HG03342 (cell line): ENCODE data around the gene FDXACB1.

Source experiments
- ATAC-seq: cut with Tn5 transposase; IDR thresholded peaks from one replicate; pipeline ENCODE4 v1.9.1; 2021; ENCODE audit warnings: mild to moderate bottlenecking, moderate library complexity; ENCODE audit not compliant: unreplicated experiment

Gene FDXACB1, protein sequence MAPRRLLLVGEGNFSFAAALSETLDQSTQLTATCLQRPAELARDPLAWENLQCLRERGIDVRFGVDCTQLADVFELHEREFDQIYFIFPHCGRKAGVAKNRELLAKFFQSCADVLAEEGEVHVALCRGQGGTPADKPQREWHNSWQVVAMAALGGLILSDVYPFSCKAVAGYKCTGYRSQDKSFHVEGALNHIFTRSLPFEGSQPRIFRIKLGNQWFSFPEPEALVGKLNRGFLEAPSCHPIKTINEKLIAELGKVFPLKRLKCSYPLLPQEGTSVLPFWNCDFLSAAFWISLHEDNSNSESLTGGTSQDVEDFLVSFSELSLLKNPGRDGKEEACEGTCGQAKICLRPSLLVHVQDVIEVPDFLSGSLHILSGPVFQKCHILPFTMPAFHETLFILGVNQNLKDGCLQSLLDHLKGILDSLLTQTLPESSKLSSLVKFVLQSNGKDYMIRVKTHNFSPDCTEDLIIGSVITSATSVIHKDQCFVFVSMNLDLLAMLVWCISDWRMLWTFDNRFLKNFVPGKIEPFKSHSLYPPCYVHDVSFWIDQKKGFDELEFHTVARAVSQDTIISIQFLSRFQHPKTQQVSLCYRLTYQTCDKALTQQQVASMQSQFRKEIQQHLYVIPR

DNA sequence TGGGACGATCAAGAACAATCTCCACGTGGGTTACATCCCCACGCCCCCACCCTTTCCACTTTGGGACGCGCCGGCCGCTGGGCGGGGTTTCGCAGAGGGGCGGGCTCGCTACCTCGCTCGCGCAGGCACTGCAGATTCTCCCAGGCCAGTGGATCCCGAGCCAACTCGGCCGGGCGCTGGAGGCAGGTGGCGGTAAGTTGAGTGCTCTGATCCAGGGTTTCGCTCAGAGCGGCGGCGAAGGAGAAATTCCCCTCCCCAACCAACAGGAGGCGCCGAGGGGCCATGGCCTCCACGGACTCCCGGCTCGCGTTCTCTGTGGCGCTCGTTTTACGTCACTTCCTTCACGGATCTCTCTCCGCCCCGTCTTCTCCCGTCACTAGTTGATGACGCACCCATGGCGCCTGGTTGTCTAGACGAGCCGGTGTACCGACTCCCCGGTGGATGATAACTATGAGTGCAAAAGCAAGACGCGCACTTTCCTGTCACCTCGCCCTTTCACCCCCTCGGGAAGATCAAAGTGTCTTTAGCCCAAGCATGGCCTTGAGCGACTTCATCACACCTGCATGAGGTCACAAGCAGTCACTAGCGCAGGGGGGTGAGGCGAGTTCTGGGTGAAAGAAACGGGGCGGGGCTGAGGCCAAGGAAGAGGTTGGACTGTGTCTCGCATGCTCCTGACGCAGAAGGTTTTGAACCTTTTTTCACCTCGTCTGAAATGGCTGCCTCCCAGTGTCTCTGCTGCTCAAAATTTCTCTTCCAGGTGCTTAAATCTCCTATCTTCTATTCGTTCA lies at the start of gene FDXACB1, which contains the start of gene CFAP68:
FDXACB1 (minus strand) TSS at position 317 of the 788 bp plus-strand sequence; CDS start at position 284, 33 bp downstream.
CFAP68 (plus strand) TSS at position 693 of the 788 bp plus-strand sequence; CDS start at position 713, 20 bp downstream.
- ATAC-seq: peak; percentile 88

DNA sequence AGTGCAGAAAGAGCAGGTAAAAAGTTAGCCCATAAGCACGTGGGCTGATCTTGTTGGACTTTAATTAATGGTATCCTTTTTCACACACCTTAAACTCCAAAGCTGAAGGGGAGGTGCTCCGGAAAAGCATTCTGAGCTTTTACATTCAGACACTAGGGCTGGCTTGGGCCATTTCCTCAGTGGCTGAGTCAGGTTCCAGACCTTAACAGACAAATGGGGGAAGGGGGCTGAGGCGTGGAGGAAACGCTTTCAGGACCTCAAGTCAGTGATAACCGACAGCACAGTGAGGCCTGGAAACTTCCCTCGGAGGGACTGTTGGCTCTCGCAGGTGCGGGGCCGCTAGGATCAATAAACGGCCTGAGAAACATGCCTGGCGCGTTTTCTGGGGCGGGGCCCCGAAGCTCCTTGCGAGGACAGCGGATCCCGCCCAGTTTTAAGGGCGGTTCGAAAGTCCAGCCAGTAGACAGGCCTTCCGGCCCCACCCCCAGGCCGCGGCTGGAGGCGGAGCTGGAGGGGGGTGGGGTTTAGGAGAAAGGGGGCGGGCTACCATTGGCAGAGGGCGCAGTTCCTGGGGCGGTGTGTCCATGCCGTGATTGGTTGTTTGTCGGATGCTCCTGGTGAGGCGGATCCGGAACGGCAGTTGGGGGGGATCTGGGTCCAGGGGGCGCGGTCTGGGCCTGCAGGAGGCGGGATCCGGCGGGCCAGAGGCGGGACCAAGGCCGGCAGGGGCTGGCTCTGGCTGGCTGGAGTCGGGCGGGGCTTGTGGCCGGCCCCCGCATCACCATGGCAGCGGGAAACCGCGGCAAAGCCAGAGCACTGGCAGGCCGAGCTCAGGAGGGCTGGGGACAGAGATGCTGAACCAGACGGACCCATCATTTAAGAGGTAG lies 47.8 kb upstream of the FDXACB1 start:
- peak; percentile 88 for ATAC-seq

DNA sequence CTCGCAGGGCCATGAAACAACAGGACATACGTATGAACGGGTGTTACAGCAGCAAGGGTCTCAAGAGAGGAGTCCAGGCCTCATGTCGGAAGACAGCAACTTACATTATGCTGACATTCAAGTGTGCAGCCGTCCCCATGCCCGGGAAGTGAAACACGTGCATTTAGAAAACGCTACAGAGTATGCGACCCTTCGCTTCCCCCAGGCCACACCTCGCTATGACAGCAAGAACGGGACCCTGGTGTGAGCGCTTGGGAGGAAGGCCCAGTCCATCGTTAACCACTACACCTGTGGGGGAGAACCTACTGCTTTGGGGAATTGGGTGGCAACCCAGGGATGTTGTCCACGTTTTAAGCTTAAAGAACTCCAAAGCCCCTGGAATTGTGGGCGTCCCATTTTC lies 47.0 kb upstream of the FDXACB1 start:
- no peak for ATAC-seq

DNA sequence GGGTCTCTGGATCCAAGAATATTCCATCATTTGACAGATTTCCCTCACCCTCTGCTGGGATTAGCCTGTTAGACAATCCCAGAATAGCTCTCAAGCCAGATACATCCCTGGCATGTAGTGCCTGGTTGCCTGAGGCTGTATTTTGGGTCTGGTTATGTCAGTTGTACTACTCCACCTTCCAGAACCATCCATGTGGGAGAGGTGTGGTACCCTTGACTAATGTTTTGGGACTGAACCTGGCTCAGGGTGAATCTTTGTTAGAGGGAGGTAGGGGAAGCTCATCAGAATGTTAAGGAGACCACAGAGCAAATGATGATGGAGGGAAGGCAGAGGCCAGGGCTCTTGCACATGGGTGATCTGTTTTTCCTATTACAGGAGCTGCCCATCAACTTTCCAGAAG lies 45.0 kb upstream of the FDXACB1 start:
- no peak for ATAC-seq

DNA sequence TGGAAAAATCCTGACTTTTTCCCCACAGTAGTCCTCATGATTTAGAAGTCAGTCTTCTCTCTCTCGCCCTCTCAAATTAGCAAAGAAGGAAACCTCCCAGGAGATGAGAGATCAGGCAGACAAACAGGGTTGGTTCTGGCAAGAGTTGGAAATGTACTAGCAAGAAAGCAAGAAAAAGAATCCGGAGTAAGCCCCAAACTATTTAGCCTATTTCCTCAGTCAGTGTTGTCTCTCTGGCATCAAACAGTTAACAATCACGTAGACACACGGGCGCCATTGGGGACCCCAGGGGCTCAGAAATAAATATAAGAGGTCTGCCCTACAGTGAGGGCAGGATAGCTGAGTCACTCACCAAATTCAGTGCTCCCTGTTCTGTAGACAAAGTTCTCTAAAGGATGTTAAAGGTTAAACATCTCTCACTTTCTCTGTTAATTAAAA lies 44.4 kb upstream of the FDXACB1 start:
- ATAC-seq: no peak

DNA sequence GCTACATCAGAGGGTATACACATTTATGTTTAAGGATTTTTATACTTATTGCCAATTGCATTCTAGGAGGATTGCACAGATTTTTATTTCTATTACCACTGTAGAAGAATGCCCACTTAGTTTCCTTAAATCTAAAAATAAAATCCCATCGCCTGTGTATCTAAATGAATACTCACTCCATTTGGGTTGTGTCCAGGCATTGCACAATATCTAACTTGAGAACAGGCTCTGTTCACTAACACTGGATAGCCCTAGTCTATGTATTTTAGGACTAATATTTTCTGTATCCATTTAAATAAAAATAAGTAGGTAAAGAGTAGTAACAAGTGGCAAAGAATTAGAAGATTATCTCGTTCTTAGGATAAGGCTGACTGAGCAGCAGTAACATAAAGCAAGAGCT lies 43.8 kb upstream of the FDXACB1 start:
- ATAC-seq: no peak

DNA sequence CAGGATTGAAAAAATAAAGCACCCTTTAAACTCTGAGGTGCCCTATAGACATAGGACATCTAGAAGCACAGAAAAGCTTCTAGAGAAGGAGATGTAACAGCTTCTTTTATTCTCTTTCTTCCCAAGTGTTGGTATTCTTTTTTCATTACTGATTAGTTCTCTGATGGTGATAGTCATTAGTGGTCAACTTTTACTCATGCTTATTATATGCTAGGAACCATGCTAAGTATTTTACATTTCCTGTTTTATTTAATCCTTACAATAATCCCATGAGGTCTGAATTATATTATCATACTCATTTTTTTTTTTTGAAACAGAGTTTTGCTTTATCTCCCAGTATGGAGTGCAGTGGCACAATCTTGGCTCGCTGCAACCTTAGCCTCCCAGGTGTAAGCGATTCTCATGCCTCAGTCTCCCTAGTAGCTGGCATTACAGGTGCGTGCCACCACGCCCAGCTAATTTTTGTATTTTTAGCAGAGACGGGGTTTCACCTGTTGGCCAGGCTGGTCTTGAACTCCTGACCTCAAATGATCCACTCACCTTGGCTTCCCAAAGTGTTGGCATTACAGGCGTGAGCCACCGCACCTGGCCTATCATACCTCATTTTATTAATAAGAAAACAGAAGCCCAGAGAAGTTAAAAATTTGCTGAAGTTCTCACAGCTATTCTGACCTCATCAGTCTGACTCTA lies 42.7 kb upstream of the FDXACB1 start:
- ATAC-seq: no peak

DNA sequence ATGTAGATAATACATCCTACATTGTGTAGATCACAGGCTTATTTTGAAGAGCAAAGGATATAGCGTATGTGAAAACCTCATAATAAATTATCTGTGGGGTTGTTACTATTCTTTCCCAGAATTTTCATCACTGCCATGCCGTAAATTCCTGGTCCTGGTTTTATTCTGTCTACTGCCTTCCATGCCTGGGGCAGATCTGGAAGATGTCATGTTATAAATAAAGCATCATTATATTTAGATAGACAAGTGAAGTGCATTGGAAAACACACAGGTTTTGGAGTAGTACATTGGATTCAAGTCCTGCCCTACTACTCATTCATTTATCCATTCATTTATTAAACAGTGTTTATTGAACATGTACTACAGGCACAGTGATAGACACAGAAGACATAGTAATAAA lies 41.9 kb upstream of the FDXACB1 start:
- no peak for ATAC-seq

DNA sequence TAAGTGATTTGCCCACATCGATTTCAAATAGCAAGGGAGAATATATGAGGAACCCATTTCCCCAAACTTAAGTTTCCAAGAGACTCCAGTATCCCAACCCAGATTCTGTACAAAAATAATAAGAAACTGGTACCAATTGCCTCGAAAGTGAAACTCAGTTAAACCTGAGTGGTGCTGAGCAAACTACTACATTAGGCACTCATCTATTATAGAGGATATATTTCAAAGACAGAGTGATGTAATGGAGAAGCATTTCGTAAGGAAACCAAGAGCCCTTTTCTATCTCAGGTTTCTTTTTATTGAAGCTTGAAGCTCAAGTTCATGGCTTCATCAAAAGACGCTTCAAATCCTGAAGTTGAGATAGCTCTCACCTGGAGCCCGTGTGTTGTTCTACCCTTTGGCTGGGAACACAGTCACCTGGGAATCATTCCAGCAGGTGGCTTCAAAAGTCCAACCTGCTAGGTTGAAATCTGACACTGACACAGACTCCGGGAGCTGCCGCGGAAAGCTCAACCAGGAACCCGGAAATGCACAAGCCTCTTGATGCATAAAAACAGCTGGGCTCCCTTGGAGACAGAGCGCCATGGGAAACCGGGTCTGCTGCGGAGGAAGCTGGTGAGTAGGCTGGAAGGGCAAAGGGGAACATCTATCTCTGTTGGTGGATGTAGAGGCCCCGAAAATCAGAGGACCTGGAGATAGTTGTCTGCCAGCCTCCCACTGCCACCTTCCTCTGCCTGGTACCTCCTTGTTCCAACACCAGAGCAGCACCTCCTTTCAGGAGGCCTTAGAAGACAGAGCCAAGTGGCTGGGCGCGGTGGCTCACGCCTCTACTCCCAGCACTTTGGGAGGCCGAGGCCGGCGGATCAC lies 39.7 kb upstream of the FDXACB1 start, which contains the start of gene C11orf52:
C11orf52 (plus strand) TSS at position 524 of the 867 bp plus-strand sequence; CDS start at position 584, 60 bp downstream.
- no peak for ATAC-seq

DNA sequence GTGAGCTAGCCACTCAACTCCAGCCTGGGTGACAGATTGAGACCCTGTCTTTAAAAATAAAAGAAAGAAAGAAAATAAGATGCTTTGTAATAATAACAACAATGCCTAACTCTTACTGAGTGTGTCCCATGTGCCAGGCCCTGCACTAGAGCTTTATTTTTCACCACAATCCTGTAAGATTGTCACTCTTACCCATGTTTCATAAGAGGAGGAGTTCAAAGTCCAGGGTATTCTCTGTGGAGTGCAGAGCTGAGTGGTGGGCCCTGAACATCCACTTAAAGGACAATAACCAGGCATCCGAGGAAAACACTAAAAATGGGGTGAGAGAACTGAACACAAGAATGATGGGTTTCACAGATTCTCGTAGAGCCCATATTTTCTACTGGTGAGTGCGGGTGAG lies 38.8 kb upstream of the FDXACB1 start:
- no peak for ATAC-seq

DNA sequence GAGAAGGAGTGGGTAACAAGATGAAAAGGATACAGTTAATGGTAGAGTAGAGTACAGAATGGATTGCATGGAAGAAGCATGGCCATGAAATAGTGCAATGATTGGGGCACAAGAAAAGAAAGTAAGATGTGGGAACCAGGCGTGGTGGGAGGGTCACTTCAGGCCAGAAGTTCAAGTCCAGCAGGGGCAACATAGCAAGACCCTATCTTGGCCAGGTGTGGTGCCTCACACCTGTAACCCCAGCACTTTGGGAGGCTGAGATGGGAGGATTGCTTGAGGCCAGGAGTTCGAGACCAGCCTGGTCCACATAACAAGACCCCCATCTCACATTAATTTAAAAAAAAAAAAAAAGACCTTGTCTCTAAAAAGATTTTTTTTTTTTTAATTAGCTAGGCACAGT lies 38.3 kb upstream of the FDXACB1 start:
- ATAC-seq: no peak

DNA sequence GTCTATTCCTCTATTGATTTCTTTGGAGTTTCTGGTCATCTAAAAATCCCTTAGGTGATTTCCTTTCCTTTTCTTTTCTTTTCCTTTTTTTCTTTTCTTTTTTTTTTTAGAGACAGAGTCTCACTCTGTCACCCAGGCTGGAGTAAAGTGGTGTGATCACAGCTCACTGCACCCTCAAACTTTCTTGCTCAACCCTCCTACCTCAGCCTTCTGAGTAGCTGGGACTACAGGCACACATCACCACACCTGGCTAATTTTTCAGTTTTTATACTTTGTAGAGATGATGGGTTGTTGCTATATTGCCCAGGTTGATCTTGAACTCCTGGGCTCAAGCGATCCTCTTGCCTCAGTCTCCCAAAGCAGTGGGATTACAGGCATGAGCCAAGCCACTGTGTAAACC lies 37.8 kb upstream of the FDXACB1 start:
- ATAC-seq: no peak

DNA sequence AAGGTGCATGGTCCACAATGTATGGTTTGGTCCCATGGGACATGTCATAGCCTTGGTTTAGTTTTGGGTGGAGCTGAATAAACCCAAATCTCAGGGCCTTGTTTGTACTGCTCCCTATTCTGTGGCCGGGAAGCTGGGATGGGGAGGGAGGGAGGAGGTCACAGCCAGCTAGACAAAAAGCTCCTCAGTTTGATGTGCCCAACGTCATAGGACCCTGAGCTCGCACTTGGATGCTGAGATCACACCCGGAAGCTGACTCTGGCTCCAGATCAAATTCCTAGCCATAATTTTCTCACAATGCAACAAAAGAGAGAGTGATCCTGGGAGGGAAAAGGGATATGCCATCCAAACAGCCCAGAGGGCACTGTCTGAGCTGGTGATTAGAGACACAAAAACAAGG lies 35.0 kb upstream of the FDXACB1 start:
- ATAC-seq: no peak

DNA sequence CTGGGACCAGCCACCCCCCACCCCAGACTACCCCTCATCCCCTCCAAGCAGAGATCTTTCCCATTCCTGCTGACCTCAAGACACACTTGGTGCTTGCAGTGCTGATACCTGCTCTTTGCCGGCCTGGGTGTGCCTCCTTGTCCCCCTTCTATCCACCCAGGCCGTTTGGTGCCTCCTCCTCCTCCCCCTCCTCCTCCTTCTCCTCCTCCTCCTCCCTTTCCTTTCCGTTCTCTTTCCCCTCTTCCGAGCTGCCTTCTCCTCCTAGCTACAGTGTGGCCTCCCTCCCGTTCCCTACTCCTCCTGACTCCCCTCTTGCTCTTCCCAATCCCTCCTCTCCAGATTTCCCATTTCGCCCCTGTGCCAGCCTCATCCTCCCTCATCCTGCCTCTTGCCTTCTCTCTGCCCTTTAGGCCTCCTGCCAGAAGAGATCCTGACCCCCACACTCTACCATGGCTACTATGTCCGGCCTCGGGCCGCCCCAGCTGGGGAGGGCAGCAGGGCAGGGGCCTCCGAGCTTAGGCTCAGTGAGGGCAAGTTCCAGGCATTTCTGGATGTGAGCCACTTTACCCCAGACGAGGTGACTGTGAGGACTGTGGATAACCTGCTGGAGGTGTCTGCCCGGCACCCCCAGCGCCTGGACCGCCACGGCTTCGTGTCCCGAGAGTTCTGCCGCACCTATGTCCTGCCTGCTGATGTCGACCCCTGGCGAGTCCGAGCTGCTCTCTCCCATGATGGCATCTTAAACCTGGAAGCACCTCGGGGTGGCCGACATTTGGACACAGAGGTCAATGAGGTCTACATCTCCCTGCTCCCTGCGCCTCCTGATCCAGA lies 34.3 kb upstream of the FDXACB1 start:
- no peak for ATAC-seq

DNA sequence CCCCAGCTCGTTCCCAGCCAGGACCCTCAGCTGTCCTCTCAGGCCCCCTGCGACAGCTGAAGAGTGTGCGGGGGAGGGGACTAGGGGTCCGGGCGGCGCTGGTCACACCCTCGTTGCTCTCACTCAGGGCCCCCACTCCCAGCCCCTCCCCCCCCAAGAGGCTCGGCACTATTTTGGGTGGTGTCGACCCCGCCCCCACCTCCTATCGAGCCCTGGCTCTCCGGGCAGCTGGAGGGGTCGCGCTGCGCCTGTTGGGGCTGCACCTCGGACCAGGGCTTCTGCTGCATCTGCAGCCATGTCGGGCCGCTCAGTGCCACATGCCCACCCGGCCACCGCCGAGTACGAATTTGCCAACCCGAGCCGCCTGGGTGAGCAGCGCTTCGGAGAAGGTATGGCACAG lies 33.6 kb upstream of the FDXACB1 start, which contains the start of gene HSPB2:
HSPB2 (plus strand) TSS at position 200 of the 400 bp plus-strand sequence; CDS start at position 296, 96 bp downstream.
- no peak for ATAC-seq

DNA sequence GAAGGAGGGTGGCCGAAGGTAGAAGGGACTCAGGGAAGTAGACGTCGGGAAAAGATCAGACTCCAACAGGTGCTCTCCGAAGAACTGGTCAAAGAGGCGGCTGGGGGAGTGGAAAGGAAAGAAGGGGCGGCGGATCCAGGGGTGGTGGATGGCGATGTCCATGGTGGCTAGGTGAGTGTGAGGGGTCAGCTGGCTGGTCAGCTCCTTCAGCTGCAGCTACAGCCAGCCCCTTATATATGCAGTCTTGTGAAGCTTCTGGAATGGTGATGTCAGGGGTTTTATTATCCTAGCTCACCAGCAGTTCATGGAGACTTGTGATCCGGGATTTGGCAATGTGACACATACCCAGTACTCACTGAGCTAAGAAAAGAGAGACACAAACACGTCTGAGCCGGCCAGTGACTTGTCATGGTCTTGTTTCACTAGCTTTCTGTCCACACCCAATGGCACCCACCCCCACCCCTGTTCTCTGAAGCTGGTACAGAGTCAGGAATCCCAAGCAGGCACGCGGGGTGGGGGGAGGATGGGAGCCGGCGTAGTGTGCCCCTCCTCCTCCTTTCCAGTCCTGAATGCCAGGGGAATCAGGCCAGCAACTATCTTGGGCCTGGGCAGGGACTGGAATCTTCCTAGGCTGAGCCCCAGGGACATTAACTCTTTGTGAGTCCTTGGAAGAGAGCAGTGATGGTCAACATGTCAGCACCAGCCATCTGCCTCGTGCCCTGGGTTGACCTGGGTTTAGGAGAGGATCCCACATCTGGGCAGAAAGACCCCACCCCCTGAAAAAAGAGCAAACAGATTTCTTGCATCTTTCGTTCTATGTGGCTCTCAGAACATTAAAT lies 32.8 kb upstream of the FDXACB1 start, which contains the start of gene CRYAB:
CRYAB (minus strand) TSS at position 208 of the 839 bp plus-strand sequence; CDS start at position 162, 46 bp downstream.
- no peak for ATAC-seq
